H1 (cell line): ENCODE data around the gene ZNF805. TPM values are rescaled to one million over a fixed set of nuclear protein-coding genes. Genes with fewer than 3 reads are reported as not detected.

Experiments
- BACH1 ChIP-seq: IDR thresholded peaks from 2 replicates; pipeline ENCODE4 v1.6.1; 2012; ENCODE audit warnings: low read length, improper control_type of control experiment
- BRCA1 ChIP-seq: IDR thresholded peaks from 2 replicates; pipeline ENCODE4 v1.6.1; 2012; ENCODE audit warnings: low read depth, low read length, improper control_type of control experiment
- CBX5 ChIP-seq: fragments of 300-800, 300-1000 bp; sonication (generic); IDR thresholded peaks from 2 replicates; pipeline ENCODE4 v1.7.1; 2016; ENCODE audit warnings: antibody characterized with exemption, low read length, low read depth
- CHD1 ChIP-seq: IDR thresholded peaks from 2 replicates; pipeline ENCODE4 v1.6.1; 2012; ENCODE audit warnings: low read depth, low read length, improper control_type of control experiment
- CREB1 ChIP-seq: IDR thresholded peaks from 2 replicates; pipeline ENCODE4 v1.6.1; 2012; ENCODE audit warnings: inconsistent platforms
- CTBP2 ChIP-seq: IDR thresholded peaks from 2 replicates; pipeline ENCODE4 v1.7.0; 2011; ENCODE audit warnings: borderline replicate concordance, mild to moderate bottlenecking, moderate library complexity, mixed read lengths, low read length; ENCODE audit not compliant: insufficient read depth, insufficient read length
- EGR1 ChIP-seq: IDR thresholded peaks from 2 replicates; pipeline ENCODE4 v1.6.1; 2011; ENCODE audit warnings: low read depth, low read length, borderline replicate concordance
- FOSL1 ChIP-seq: IDR thresholded peaks from 2 replicates; pipeline ENCODE4 v1.6.1; 2011; ENCODE audit warnings: mild to moderate bottlenecking, low read depth, low read length, moderate library complexity; ENCODE audit not compliant: insufficient read depth
- KDM4A ChIP-seq: IDR thresholded peaks from one replicate; pipeline ENCODE4 v1.7.1; 2012; ENCODE audit warnings: low read depth, mild to moderate bottlenecking, moderate library complexity, low read length, inconsistent platforms; ENCODE audit not compliant: severe bottlenecking
- KDM5A ChIP-seq: fragments of 200-600 bp; IDR thresholded peaks from 2 replicates; pipeline ENCODE4 v1.7.1; 2012; ENCODE audit warnings: mild to moderate bottlenecking, low read length, inconsistent platforms, mixed read lengths
- MAFK ChIP-seq: IDR thresholded peaks from 2 replicates; pipeline ENCODE4 v1.6.1; 2012; ENCODE audit warnings: low read depth, mild to moderate bottlenecking, improper control_type of control experiment, low read length
- MAX ChIP-seq: IDR thresholded peaks from 2 replicates; pipeline ENCODE4 v1.6.1; 2012; ENCODE audit warnings: inconsistent platforms
- POU5F1 ChIP-seq: IDR thresholded peaks from 2 replicates; pipeline ENCODE4 v1.6.1; 2011; ENCODE audit warnings: low read depth, mild to moderate bottlenecking, low read length, moderate library complexity
- RBBP5 ChIP-seq: IDR thresholded peaks from 2 replicates; pipeline ENCODE4 v1.7.1; 2012; ENCODE audit warnings: low read depth, mild to moderate bottlenecking, inconsistent platforms, low read length, moderate library complexity, borderline replicate concordance
- RFX5 ChIP-seq: IDR thresholded peaks from 2 replicates; pipeline ENCODE4 v1.6.1; 2011; ENCODE audit warnings: low read depth, low read length, improper control_type of control experiment, borderline replicate concordance
- SIN3A ChIP-seq, 2 experiments: IDR thresholded peaks in 1 of 2; conservative IDR thresholded peaks in 1 of 2; 2 replicates each; pipeline ENCODE4 v1.6.1; 2011 to 2012; ENCODE audit warnings: low read length in 2 of 2, improper control_type of control experiment in 1 of 2, low read depth in 1 of 2, mild to moderate bottlenecking in 1 of 2
- SP4 ChIP-seq: IDR thresholded peaks from 2 replicates; pipeline ENCODE4 v1.6.1; 2012; ENCODE audit warnings: low read length, inconsistent platforms
- TAF7 ChIP-seq: optimal IDR thresholded peaks from 2 replicates; pipeline ENCODE3; 2011; ENCODE audit warnings: low read depth, mild to moderate bottlenecking, inconsistent platforms, low read length, moderate library complexity, borderline replicate concordance
- USF2 ChIP-seq: IDR thresholded peaks from 2 replicates; pipeline ENCODE4 v1.6.1; 2011; ENCODE audit warnings: low read length, improper control_type of control experiment
- ZNF274 ChIP-seq: IDR thresholded peaks from 2 replicates; pipeline ENCODE4 v1.7.0; 2012; ENCODE audit warnings: low read length, borderline replicate concordance; ENCODE audit errors: extremely low read depth
- polyA plus RNA-seq, 7 experiments: library from polyadenylated mRNA; depleted of rRNA in 3 of 7; stranded (reverse) in 5 of 7; unstranded in 2 of 7; fragments of >200 nt in 5 of 7; fragments of 200-250 nt in 2 of 7; gene quantifications; 1 replicate in 5 of 7; 2 replicates in 1 of 7; 4 replicates in 1 of 7; pipeline versions ENCODE4 v1.2.1 to v1.2.3, GENCODE V29; 2011 to 2013; ENCODE audit warnings: missing spikeins in 2 of 7, mixed read lengths in 2 of 7
- total RNA-seq: library from RNA; stranded (reverse); fragmentation: NEBNext Ultra II Directional; extraction: Animal tissue kit (Norgen Biotek cat#: 25700); gene quantifications from 2 replicates; pipeline ENCODE4 v1.2.1, GENCODE V29; 2021
- TF ChIP-seq, protein P1 (sequence below): IDR thresholded peaks from 2 replicates; pipeline ENCODE4 v1.6.1; 2012; ENCODE audit warnings: inconsistent platforms

The ZNF805 gene
- total and polyA plus RNA-seq, 2 of the 8 experiments (the other 6 are each of a cell fraction or from before 2014, with no cell fraction given) = 2.3 to 14.8 TPM

GRCh38 chr19:57191141-57192076, 49.0 kb upstream of the ZNF805 start, which contains the start of gene ZNF264 (continued):
- TF ChIP-seq RBBP5 = peak; percentile 69; the same call in 1 of the 2 replicates
- TF ChIP-seq TAF7 = no peak
- TF ChIP-seq, protein P1, sequence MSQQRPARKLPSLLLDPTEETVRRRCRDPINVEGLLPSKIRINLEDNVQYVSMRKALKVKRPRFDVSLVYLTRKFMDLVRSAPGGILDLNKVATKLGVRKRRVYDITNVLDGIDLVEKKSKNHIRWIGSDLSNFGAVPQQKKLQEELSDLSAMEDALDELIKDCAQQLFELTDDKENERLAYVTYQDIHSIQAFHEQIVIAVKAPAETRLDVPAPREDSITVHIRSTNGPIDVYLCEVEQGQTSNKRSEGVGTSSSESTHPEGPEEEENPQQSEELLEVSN = peak; percentile 72; the same call in 1 of the 2 replicates
- TF ChIP-seq EGR1 = no peak
- TF ChIP-seq SP4 = no peak
- TF ChIP-seq SIN3A (conservative IDR thresholded peaks at IDR 0.05 in 1 of 2, IDR thresholded peaks at IDR 0.05 in 1 of 2; ENCODE audit: low read depth in 1 of 2, low read length in 2 of 2) = 0 out of 4 replicates have a peak, but pooled peaks of 1 of the 2 experiments have one; percentile 13
- no peak for TF ChIP-seq RFX5
- TF ChIP-seq CHD1 = no peak
- TF ChIP-seq KDM5A = no peak
- TF ChIP-seq CREB1 = no peak
- TF ChIP-seq MAFK = no peak
- no peak for TF ChIP-seq CTBP2
- no peak for TF ChIP-seq ZNF274
- TF ChIP-seq MAX = peak; percentile 64
- no peak for TF ChIP-seq CBX5
- TF ChIP-seq BACH1 = no peak
- no peak for TF ChIP-seq FOSL1
- TF ChIP-seq BRCA1 = no peak
- no peak for TF ChIP-seq POU5F1
- peak; percentile 94 for TF ChIP-seq KDM4A
- TF ChIP-seq USF2 = no peak
